Central memory CD8-positive, alpha-beta T cell (primary cell): ENCODE data around the gene ZC3H7B.

ENCODE experiments used
- ATAC-seq: fragments of 150-1000 bp; cut with Tn5 transposase; replicated peaks from 2 replicates; pipeline ENCODE4 v1.10.0; 2022; ENCODE audit warnings: mild to moderate bottlenecking, moderate FRiP score, moderate number of reproducible peaks; ENCODE audit not compliant: poor library complexity, severe bottlenecking; ENCODE audit errors: extremely low read depth
- DNase-seq, 2 donors: peaks; one replicate each; pipeline ENCODE4 v3.0.0; 2021; ENCODE audit warnings: low spot score in 2 of 2
- H3K27ac Mint-ChIP-seq: one replicate; pipeline ENCODE4 v1.8.0; 2022; ENCODE audit warnings: low read depth, mild to moderate bottlenecking, moderate library complexity, mixed read lengths
- H3K27me3 Mint-ChIP-seq: one replicate; pipeline ENCODE4 v1.8.0; 2022; ENCODE audit warnings: mixed read lengths
- H3K36me3 Mint-ChIP-seq: one replicate; pipeline ENCODE4 v1.8.0; 2022; ENCODE audit warnings: mild to moderate bottlenecking, moderate library complexity, mixed read lengths; ENCODE audit not compliant: insufficient read depth
- H3K4me1 Mint-ChIP-seq: one replicate; pipeline ENCODE4 v1.8.0; 2022; ENCODE audit warnings: mixed read lengths
- H3K4me3 Mint-ChIP-seq: one replicate; pipeline ENCODE4 v1.8.0; 2022; ENCODE audit warnings: mild to moderate bottlenecking, moderate library complexity, mixed read lengths
- H3K9me3 Mint-ChIP-seq: one replicate; pipeline ENCODE4 v1.8.0; 2022; ENCODE audit warnings: mixed read lengths

ZC3H7B gene

DNA sequence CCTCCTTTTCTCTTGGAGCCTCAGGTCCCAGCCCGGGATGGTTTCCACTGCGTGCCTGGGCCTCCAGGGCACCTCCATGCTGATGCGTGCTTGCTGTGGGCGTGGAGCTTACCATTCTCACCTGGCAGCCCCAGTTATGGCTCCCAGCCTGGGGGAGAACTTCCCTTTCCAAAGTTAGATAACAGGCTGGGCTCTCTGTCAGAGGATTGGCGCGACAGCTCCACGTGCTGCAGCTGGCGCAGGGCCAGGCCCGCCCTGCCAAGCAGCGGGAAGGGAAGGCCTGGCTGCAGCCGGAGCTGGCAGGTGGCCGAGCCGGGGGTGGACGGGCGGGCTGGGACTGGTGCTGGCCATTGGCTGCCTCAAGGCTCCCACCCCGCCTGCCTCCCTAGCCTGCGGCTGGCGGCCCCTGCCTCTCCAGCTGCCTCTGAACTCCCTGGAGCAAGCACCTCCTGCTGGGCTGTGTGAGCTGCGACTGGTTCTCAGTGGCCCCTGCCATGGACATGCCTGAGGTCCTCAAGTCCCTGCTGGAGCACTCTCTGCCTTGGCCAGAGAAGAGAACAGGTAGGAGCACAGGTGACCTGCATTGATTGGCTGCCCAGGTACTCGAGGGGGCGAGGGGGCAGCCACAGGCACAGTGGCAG is 65.8 kb downstream of the ZC3H7B start:
- H3K4me1 Mint-ChIP-seq, result no peaks in the 10 kb centered on the region
- H3K27ac Mint-ChIP-seq, result no peak overlapping the region
- DNase-seq (no peak), ATAC-seq (no peak)
- H3K36me3 Mint-ChIP-seq, result no peaks in the 10 kb centered on the region
- H3K4me3 Mint-ChIP-seq, result no peak overlapping the region
- H3K9me3 Mint-ChIP-seq, result no peaks in the 10 kb centered on the region
- H3K27me3 Mint-ChIP-seq, result no peaks in the 10 kb centered on the region

- Mint-ChIP-seq H3K9me3 (no peaks in the 10 kb centered on the region), H3K27ac (no peak overlapping the region), H3K36me3 (no peaks in the 10 kb centered on the region), H3K4me1 (no peaks in the 10 kb centered on the region), H3K4me3 (no peak overlapping the region), H3K27me3 (no peaks in the 10 kb centered on the region)
- ATAC-seq (no peak), DNase-seq (no peak)
Measured at GRCh38 chr22:41367680-41368542, 66.6 kb downstream of the ZC3H7B start.

DNA sequence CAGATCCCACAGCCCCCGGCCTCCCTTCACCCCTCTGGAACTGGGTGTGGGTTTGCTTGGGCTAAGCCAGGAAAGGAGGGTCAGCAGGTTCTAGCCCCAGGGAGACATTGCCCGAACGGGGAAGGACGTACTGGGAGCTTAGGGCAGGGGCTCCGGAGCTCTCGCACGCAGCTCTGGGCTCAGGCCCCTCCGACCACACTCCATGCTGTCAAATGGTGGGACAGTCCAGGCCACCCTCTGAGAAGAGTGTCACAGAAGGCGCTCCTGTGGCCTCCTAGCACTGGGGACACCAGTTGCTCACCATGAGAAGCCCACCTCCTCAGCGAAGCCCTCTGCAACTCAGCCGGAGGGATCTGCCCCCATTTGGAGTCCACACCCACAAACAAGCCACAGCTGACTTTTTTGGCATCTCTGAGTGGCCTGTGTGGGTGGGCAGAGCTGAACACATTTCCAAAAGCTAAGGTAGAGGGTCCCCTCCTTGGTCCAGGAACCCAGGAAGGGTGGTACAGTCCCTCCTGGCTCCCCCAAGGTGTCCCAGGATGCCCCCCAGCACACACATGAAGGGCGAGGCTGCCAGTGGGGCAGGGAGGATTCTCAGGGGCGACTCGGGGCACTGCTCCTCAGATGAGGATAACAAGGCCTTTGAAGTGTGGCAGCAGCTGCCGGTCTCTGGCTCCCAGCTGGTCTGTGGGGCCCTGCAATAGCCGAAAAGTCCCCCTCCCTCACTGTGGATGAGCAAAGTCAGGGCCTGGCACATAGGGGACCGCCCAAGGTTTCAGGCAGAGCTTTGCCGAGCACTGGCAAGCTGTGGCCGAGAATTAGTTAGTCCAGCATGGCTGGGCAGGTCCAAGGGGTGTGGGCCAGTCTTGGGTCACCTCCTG is 67.5 kb downstream of the ZC3H7B start:
- no peaks in the 10 kb centered on the region for H3K9me3 Mint-ChIP-seq
- no peak for DNase-seq
- H3K27me3 Mint-ChIP-seq, result no peaks in the 10 kb centered on the region
- H3K27ac Mint-ChIP-seq, result no peak overlapping the region
- H3K36me3 Mint-ChIP-seq, result no peaks in the 10 kb centered on the region
- no peak for ATAC-seq
- no peaks in the 10 kb centered on the region for H3K4me1 Mint-ChIP-seq
- H3K4me3 Mint-ChIP-seq, result no peak overlapping the region

GRCh38 chr22:41369424-41369745 is 68.1 kb downstream of the ZC3H7B start:
- no peaks in the 10 kb centered on the region for H3K36me3 Mint-ChIP-seq
- no peaks in the 10 kb centered on the region for H3K9me3 Mint-ChIP-seq
- H3K4me1 Mint-ChIP-seq, result no peaks in the 10 kb centered on the region
- no peaks in the 10 kb centered on the region for H3K27me3 Mint-ChIP-seq
- H3K4me3 Mint-ChIP-seq, result no peak overlapping the region
- DNase-seq (no peak), ATAC-seq (no peak)
- no peak overlapping the region for H3K27ac Mint-ChIP-seq

- Mint-ChIP-seq H3K27ac (no peak overlapping the region), H3K4me3 (no peak overlapping the region), H3K4me1 (no peaks in the 10 kb centered on the region), H3K27me3 (no peaks in the 10 kb centered on the region), H3K36me3 (no peaks in the 10 kb centered on the region), H3K9me3 (no peaks in the 10 kb centered on the region)
- DNase-seq (no peak), ATAC-seq (no peak)
Measured at GRCh38 chr22:41369837-41370236, 68.5 kb downstream of the ZC3H7B start.

DNA sequence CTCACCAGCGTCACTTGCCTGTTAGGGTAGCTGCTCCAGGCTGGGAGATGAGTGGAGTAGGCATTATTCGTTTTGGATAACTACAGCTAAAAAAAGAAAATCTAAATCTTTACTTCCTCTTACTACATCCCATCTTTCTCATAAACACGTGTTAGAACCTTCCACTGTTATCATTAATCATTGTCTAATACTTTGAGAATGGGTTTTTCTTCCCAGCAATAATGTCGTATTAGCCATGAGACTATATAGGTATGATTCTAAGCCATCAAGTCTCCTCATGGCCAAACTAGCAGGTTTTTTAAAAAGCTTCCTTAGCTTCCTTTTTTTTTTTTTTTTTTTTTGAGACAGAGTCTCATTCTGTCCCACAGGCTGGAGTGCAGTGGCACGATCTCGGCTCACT is 76.5 kb downstream of the ZC3H7B start:
- Mint-ChIP-seq H3K27me3 (no peaks in the 10 kb centered on the region), H3K4me1 (peaks cover 5% of the 10 kb centered on the region), H3K4me3 (no peak overlapping the region), H3K36me3 (peaks cover 8% of the 10 kb centered on the region), H3K9me3 (no peaks in the 10 kb centered on the region), H3K27ac (no peak overlapping the region)
- ATAC-seq (no peak), DNase-seq (no peak)

DNA sequence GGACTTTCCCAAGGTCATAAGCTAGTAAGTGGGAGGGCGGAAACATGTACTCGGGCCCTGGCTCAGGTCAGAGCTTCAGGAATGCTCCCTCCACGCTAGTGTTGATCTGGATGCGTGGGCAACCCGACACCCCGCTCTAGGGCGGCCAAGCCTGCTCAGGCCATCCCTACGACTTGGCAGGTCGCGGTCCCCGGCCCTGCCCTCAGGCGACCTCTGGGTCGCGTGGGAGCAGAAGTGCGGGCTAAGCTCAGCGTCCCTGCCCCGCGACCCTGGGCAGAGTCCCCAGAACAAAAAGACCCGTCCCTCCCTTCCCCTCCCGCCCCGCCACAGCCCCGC is 79.6 kb downstream of the ZC3H7B start:
- peak overlapping the region; percentile 93 for H3K27ac Mint-ChIP-seq
- H3K4me1 Mint-ChIP-seq, result peaks cover 11% of the 10 kb centered on the region
- no peaks in the 10 kb centered on the region for H3K9me3 Mint-ChIP-seq
- peaks cover 10% of the 10 kb centered on the region for H3K36me3 Mint-ChIP-seq
- ATAC-seq (no peak), DNase-seq (no peak)
- no peaks in the 10 kb centered on the region for H3K27me3 Mint-ChIP-seq
- peak overlapping the region; percentile 85 for H3K4me3 Mint-ChIP-seq

DNA sequence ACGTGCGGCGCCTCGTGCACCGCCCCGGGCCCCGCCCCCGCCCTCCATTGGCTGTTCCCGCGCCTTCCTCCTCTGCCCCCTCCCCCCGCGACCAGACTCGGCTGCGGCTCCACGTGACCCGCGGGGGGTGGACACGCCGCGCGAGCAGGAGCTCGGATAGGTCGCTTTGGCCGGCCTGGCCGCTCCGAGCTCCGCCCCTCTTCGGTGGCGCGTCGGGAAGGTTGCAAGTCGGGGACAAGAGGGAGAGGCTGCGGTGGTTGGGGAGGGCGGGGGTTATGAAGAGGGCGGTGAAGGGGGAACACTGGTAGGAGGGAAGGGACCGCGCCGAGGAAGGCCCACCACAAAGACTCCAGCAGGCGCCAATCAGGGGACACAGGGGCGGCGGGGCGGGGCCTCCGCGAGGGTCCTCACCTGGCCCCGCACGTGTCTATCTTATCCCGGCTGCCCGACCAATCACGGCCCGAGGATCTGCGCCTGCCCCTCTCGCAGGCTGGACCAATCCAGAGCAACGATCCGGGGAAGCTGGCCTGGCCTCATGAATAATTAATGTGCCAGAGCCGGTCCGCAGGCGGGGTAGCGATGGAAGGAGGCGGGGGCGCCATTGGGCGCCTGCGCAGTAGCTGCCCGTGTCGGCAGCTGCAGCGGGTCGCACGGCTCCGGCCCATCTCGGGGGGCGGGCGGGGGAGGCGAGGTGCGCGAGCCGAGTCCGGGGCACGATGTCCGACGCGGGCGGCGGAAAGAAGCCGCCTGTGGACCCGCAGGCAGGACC is 80.2 kb downstream of the ZC3H7B start, which contains the start of gene TEF:
Gene TEF (plus strand): TSS at position 614 of the 769 bp plus-strand sequence. CDS start 103 bp downstream, at position 717.
- Mint-ChIP-seq H3K27me3 (no peaks in the 10 kb centered on the region), H3K9me3 (no peaks in the 10 kb centered on the region), H3K27ac (peak within 1 kb of the TSS; percentile 93), H3K4me3 (peak within 1 kb of the TSS; percentile 85), H3K36me3 (peaks cover 10% of the 10 kb centered on the region), H3K4me1 (peaks cover 11% of the 10 kb centered on the region)
- DNase-seq, result peak; percentile 91 to 97
- peak; percentile 91 for ATAC-seq

GRCh38 chr22:41382098-41382578 is 80.8 kb downstream of the ZC3H7B start:
- peaks cover 11% of the 10 kb centered on the region for H3K4me1 Mint-ChIP-seq
- peak; percentile 11 for ATAC-seq
- peaks cover 12% of the 10 kb centered on the region for H3K36me3 Mint-ChIP-seq
- no peaks in the 10 kb centered on the region for H3K27me3 Mint-ChIP-seq
- H3K4me3 Mint-ChIP-seq, result peak overlapping the region; percentile 85
- peak in 1 of 2 donors; percentile 48 for DNase-seq
- no peaks in the 10 kb centered on the region for H3K9me3 Mint-ChIP-seq
- peak overlapping the region; percentile 93 for H3K27ac Mint-ChIP-seq

GRCh38 chr22:41382610-41383009 is 81.3 kb downstream of the ZC3H7B start:
- DNase-seq, result no peak
- Mint-ChIP-seq H3K4me3 (peak overlapping the region; percentile 85), H3K36me3 (peaks cover 12% of the 10 kb centered on the region), H3K4me1 (peaks cover 11% of the 10 kb centered on the region), H3K27ac (peak overlapping the region; percentile 93), H3K27me3 (no peaks in the 10 kb centered on the region), H3K9me3 (no peaks in the 10 kb centered on the region)
- ATAC-seq, result no peak

DNA sequence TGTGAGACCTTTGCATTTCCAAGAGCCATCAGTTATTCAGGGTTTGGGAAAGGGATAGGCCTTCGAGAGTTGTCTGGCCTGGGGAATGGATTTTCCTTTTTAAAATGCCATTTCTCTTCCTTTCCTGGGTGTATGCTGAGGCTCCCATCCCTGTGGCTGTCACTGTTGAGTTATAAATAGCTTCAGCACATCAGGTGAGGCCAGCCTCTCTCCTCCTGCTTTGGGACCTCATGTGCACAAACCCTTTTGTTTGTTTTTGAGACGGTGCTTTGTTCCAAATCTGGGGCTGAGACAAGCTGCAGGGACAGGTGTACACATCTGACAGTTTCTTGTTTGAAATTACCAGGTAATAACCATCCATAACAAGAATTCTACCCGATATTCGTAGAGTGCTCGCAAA is 81.8 kb downstream of the ZC3H7B start:
- ATAC-seq (no peak), DNase-seq (no peak)
- H3K36me3 Mint-ChIP-seq, result peaks cover 12% of the 10 kb centered on the region
- H3K4me1 Mint-ChIP-seq, result peaks cover 11% of the 10 kb centered on the region
- no peaks in the 10 kb centered on the region for H3K27me3 Mint-ChIP-seq
- H3K4me3 Mint-ChIP-seq, result peak overlapping the region; percentile 85
- no peaks in the 10 kb centered on the region for H3K9me3 Mint-ChIP-seq
- H3K27ac Mint-ChIP-seq, result no peak overlapping the region

- Mint-ChIP-seq H3K4me1 (peaks cover 11% of the 10 kb centered on the region), H3K4me3 (peak overlapping the region; percentile 85), H3K36me3 (peaks cover 17% of the 10 kb centered on the region), H3K27me3 (no peaks in the 10 kb centered on the region), H3K9me3 (no peaks in the 10 kb centered on the region), H3K27ac (no peak overlapping the region)
- DNase-seq (no peak), ATAC-seq (no peak)
Measured at GRCh38 chr22:41384128-41384527, 82.8 kb downstream of the ZC3H7B start.
